HG02759 (cell line): Measurements from ENCODE around the gene DNAJC3.
"Not testable (repeated sequence)": the region's sequence is repeated elsewhere in the genome, so short reads cannot be mapped to it uniquely, and the experiment has no call there.

Experiments used
- ATAC-seq: cut with Tn5 transposase; IDR thresholded peaks from one replicate; pipeline ENCODE4 v1.9.1; 2021; ENCODE audit warnings: mild to moderate bottlenecking, moderate library complexity; ENCODE audit not compliant: unreplicated experiment

The DNAJC3 gene

DNA sequence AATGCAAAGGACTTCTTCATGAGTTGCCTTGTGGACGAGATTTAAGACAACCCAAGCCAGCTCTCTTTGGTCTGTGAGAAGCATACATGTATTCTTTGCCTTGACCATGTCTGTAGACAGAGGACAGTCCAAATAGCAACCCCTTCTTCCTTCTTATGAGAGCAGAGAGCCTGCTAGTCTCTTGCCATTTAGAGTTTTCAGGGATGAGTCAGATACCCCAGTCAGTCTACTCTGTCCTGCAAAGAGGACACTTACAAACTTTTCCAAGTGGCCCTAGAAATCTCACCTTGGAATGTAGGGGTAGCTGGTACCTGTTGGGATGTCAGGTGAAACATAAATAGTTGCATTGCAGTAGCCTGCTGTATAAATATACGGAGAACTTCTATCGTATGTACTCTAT is 36.7 kb downstream of the DNAJC3 start:
- no peak for ATAC-seq

DNA sequence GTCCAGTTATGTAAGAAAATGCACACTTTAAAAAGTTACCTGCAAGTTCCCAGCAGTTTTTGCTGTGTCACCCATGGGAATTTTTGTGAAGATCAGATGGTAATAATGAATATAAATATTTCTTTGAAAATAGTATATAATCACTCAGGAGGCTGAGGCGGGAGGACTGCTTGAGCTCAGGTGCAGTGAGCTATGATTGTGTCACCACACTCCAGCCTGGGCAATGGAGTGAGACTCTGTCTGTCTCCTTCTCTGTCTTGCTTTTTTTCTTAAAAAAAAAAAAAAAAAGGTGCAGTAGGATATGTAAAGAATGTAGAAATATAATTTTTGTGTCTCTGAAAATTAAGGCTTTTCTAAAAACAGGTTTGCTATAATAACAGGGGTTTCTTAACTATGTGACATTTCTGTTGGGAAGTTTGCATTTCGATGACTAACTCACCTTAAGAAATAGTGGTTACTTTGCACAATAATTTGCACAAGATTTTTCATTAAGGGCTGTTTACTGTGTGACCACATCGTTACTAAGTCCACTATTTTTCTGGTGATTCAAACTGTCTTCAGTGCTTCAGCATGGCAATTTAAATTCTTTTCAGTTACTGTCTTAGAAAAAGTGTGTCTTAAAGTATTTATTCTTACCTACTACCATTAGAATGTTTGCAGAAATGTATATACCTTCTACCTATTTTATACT is 37.3 kb downstream of the DNAJC3 start:
- ATAC-seq = no peak

DNA sequence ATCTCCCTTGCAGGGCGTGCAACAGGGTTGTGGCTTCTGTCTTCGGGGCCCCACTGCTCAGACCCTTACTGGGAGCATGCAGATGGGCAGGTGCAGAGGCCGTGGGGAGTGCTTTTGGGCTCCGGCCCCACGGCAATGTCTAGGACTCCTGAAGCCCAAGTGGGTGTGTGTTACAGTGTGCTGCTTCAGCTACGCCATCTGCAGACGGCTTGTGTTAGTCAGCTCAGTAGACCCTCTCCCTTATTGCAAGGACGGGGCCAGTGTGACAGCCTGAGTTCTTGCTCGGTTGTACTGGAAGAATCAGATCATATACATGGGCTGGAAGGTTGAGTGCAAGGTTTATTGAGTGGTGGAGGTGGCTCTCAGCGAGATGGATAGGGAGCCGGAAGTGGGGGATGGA is 39.3 kb downstream of the DNAJC3 start:
- ATAC-seq = no peak

DNA sequence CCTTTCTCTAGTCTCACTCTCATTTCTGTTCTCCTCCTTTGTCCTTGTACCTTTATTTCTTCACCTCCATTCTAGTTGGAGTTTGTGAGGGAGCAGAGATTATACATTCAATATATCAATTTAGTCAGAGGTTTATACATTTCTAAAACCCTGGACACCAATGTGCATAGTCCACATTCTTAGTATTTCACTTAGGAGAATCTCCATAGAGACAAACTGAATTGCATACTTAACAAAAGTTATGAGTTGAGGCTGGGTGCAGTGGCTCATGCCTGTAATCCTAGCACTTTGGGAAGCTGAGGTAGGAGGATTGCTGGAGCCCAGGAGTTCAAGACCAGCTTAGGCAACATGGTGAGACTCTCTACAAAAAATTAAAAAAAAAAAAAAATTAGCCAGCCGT is 45.3 kb downstream of the DNAJC3 start:
- no peak for ATAC-seq

DNA sequence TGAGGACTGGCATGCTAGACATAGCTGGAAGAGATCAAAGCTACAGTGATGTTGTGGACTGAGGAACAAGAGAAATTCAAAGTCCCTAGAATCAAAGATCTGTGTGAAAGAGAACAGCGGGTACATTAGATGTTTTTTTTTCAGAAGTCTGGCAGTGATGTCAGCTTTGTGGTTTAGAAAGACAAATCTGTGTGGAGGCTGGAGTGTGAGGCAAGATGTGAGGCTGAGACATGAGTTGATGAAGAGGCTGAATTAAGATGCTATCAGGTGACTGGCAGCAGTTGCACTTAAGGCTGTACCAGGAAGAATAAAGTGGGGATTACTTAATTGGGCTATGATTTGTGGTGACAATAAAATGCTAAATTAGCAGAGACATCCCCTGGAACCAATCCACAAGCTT is 46.5 kb downstream of the DNAJC3 start:
- ATAC-seq = no peak

DNA sequence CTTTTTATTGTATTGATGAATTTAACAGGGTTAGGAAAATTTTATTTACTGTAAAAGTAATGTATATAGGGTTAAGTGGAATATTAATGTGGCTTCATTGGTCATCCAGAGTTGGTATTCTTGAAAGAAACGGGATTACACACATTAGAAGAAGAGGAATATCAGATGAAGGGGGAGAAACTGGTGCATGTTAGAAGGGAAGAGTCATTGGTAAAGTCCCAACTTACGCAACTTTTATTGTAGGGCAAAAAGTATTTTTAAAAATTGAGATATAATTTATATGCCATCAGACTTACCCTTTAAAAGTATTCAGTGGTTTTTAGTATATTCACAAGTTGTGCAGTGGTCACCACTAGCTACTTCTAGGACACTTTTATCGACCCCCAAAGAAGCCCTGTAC is 47.3 kb downstream of the DNAJC3 start:
- ATAC-seq = no peak

DNA sequence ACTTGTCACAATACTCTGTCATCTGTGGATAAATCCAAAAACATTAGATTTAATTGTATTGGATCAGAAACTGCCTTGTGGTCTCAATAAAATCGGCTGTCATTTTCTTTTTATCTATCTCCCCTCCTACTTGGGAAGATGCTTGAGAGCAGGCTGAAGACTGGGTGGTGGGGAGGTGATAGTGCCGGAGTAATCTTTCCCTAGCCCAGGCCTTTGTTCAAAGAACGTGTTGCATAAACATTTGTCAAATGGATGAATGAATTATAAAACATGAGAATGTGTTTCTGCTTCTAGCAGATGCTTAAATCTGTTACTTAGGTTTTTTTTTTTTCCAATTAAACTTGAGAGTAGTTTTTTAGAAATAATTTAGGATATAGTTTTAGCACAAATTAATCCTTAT is 49.9 kb downstream of the DNAJC3 start:
- ATAC-seq = no peak

DNA sequence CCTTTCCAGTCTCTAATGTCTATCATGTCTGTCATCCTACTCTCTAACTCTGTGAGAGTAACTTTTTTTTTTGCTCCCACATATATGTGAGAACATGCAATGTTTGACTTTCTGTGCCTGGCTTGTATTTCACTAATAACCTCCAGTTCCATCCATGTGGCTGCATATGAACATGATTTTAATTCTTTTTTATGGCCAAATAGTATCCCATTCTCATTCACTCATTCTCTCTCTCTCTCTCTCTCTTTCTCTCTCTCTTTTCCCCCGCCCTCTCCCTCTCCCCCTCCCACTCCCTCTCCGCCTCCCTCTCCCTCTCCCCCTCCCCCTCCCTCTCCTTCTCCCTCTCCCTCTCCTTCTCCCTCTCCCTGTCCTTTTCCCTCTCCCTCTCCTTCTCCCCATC is 52.0 kb downstream of the DNAJC3 start:
- no peak for ATAC-seq

DNA sequence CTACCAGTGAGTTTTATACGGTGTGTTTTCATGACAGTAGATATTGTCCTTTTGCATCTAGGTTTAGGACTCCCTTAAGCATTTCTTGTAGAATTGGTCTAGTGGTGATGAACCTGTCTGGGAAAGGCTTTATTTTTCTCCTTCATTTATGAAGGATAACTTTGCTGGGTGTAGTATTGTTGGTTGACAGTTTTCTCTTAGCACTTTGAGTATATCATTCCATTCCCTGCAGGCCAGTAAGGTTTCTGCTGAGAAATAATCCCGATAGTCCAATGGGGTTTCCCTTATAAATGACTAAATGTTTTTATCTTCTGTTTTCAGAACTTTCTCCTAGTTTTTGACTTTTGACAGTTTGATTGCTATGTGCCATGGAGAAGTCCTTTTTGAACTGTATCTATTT is 57.2 kb downstream of the DNAJC3 start:
- no peak for ATAC-seq

DNA sequence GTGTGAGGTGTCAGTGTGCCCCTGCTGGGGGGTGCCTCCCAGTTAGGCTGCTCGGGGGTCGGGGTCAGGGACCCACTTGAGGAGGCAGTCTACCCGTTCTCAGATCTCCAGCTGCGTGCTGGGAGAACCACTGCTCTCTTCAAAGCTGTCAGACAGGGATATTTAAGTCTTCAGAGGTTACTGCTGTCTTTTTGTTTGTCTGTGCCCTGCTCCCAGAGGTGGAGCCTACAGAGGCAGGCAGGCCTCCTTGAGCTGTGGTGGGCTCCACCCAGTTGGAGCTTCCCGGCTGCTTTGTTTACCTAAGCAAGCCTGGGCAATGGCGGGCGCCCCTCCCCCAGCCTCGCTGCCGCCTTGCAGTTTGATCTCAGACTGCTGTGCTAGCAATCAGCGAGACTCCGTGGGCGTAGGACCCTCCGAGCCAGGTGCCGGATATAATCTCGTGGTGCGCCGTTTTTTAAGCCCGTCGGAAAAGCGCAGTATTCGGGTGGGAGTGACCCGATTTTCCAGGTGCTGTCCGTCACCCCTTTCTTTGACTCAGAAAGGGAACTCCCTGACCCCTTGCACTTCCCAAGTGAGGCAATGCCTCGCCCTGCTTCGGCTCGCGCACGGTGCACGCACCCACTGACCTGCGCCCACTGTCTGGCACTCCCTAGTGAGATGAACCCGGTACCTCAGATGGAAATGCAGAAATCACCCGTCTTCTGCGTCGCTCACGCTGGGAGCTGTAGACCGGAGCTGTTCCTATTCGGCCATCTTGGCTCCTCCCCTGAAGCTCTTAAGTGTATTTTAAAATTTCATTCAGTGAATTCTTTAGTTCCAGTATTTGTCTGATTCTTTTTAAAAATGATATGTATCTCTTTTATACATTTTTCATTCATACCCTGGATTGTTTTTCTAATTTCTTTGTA is 63.4 kb downstream of the DNAJC3 start:
- ATAC-seq = not testable (repeated sequence)

DNA sequence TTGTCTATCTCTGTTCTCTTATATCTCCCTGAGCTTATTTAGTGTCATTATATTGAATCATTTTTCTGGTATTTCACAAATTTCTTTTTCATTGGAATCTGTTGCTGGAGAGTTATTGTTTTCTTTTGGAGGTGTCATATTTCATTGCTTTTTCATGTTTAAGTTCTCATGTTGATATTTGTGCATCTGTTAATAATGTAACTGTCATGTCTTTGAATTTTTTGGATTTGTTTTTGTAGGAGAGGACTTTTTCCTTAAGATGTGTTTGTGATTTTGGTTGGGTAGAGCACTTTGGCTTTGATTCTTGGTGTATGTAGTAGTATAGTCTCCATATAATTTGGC is 64.0 kb downstream of the DNAJC3 start:
- no peak for ATAC-seq

DNA sequence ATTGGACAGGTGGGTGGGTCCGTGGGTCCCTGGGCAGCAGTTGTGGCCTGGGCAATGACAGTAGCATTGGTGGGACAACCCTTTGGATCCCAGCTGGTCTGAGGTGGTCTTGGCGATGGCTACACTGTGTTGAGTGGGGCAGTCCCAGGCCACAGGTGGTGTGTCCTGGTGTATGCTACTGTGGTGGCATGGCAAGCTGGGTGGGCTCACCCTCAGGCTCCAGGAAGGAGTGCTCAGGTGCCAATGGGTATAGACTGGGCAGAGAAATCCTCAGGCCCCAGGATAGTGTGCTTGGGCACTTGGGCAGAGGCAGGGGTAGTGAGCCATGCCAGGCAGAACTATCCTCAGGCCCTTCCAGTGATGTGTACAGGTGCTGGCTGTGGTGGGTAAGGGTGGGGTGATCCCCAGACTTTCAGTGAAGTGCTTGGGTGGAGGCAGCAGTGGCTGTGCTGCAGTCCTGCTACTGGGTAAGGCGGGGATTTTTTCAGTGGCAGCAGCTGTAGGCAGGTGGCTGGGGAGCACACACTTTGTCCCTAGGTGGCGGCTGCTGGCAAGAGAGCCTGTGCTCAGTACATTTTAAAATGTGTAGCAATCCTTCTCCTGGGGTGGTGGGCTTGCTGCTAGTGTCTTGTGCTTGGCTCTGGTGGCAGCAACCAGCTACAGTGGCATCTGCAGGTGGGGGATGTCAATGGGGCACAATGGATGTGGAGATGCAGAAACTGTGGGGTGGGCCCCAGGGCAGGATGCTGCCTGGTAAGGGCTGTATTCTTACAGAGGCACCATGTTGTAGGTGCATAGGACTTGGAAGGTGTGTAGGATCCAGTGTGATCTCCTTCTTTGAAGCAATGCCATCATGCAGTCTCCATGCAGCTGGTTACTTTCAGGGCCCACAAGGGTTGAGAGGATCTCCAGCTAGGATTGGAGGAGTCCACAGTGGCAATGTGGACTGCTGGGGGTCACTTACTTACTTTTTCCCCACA is 64.9 kb downstream of the DNAJC3 start:
- ATAC-seq = no peak

DNA sequence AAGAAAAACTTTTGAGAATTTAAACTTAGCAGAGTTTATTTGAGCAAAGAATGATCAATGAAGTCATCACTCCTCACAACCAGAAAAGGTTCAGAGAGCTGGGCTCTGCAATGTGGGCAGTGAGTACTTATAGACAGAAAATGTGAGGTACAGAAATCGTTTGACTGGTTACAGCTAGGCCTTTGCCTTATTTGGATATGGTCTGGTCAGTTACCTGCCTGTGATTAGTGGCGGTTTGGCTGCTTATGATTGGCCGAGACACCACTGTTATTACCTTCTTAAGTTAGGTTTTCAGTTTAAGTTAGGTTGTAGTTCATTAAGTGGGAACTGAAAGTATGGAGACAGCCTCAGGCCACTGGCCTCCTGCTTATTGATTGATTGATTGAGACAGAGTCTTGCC is 66.3 kb downstream of the DNAJC3 start:
- no peak for ATAC-seq

DNA sequence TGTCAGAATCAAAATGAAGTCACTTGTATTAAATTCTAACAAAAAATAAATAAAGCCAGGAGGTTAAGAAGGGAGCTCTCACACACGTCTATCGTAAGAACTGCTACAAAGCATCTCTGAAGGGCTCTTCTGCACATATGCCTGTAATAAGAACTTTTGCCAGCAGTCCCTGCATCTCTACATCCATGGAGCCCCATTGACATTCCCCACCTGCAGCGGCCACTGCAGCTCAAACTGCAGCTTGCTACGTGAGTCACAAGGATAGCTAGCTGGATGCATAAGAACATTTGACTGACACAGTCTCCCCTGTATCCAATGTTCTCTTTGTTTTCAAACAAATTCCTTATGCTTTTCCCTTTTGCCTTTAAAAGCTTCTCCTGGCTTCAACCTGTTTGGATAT is 68.3 kb downstream of the DNAJC3 start:
- ATAC-seq = no peak

DNA sequence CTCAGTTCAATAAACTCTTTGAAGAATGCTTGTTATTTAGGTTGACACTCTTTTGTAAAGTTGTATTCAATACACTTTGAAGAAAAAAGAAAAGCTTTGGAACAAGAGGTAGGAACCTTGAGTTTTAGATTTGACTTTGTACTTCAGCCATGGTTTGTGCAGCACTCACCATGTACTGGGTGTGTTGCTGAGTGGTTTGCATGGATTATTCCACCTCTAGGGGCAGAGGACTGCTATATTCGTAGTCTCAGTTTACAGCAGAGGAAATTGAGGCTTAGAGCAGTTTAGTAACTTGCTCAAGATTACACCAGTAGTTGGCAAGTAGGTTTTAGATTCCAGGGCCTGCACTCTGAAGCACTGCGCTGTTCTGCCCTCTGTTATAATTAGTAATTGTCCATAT is 68.8 kb downstream of the DNAJC3 start:
- ATAC-seq = no peak

DNA sequence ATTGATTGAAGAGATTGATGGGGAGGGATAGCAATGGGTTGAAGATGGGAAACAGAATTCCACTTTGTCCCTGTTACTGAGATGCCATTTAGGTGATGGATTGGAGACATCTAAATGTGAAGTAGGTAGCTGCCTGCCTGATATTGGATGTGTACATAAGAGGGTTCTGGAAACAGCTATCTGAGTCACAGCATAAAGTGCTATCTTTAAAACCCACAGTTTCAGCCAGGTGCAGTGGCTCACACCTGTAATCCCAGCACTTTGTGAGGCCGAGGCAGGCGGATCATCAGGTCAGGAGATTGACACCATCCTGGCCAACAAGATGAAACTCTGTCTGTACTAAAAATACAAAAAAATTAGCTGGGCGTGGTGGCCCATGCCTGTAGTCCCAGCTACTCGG is 72.6 kb downstream of the DNAJC3 start:
- no peak for ATAC-seq

DNA sequence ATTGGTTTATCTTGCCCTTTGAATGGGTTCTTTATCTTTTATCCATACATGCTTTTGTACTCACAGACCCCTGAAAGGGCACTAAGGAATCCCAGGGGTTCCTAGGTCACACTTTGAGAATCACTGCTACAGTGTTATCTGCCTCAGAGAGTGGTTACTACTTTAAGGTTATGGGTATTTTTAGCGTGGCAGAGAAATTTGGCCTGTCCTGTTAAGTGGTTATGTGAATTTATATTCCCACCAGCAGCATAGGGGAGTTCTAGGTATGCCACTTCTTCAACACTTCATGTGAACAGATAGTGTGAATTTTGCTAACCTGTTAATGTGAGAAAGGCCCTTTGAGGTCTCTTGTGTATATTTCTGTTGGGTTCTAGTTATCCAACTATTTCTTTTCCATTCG is 75.7 kb downstream of the DNAJC3 start:
- no peak for ATAC-seq

DNA sequence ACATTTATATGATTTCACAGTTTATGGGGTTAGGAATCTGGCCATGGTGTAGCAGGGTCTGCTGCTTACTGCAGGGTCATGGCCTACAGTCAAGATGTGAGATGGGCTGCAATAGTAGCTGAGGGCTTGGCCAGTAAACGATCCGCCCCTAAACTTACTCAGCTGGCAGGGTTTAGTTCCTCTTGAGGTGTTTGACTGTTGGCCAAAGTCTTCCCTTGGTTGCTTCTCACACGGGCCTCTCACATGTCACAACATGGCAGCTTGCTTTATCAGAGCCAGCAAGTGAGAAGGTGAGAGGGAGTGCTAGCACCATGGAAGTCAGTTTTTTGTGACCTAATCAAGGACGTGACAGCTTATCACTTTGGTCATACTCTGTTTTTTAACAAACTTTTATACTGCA is 77.1 kb downstream of the DNAJC3 start:
- ATAC-seq = no peak

DNA sequence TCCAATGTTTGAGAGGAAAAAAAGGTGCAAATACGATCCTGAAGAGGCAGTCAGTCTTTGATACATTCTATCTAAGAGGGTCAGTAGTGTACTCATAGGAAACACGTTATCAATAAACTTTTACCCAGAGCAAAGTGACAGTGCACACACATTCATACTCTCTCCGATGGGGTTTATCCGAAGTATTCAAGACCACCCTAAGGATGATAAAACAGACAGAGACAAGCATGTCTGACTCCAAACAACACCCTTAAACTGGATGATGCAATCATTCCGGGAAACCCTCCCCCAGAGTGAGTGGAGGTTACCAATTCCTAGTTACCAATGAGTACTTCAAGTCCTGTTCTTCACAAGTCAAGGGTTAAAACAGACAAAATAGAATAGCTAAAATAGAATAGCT is 79.1 kb downstream of the DNAJC3 start:
- no peak for ATAC-seq

DNA sequence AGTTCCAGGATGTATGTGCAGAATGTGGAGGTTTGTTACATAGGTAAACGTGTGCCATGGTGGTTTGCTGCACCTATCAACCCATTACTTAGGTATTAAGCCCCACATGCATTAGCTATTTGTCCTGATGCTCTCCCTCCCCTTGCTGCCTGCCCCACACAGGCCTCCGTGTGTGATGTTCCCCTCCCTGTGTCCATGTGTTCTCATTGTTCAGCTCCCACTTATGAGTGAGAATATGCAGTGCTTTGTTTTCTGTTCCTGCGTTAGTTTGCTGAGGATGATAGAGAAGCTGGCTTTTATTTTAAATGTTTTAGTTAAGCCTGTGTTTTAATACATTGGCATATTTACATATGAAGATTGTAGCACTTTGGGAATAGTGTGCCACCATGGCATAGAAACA is 85.7 kb downstream of the DNAJC3 start:
- ATAC-seq = not testable (repeated sequence)

DNA sequence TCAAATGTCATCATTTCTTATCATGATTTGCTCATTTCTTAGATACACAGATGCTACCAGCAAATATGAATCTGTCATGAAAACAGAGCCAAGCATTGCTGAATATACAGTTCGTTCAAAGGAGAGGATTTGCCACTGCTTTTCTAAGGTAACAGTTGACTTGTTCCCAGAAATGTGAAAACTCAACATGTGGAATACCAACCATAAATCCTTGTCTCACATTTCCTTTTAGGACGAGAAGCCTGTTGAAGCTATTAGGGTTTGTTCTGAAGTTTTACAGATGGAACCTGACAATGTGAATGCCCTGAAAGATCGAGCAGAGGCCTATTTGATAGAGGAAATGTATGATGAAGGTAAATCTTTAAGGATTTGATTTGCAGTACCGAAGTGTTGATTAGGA is 86.7 kb downstream of the DNAJC3 start:
- ATAC-seq = no peak
